SU-DHL-6 (cell line): Measurements from ENCODE around the gene CAPN15.

Experiments
- H2AFZ ChIP-seq: fragments of 200-600 bp; sonication (generic); 2 replicates; pipeline ENCODE4 v1.6.1; 2014; ENCODE audit warnings: low read depth, mild to moderate bottlenecking, moderate library complexity, mixed read lengths, antibody characterized with exemption, low read length; ENCODE audit not compliant: severe bottlenecking
- H3F3A ChIP-seq: fragments of 200-600 bp; shearing (Covaris generic); 2 replicates; pipeline ENCODE4 v1.6.0; 2016; ENCODE audit warnings: antibody characterized with exemption, mild to moderate bottlenecking; ENCODE audit not compliant: insufficient read depth
- H3K27ac ChIP-seq: fragments of 200-600 bp; sonication (generic); 2 replicates; pipeline ENCODE4 v1.5.1; 2016; ENCODE audit warnings: low read depth, mild to moderate bottlenecking, low read length, moderate library complexity, mixed read lengths
- H3K27me3 ChIP-seq: fragments of 200-600 bp; sonication (generic), shearing (Covaris generic); 2 replicates; pipeline ENCODE4 v1.6.0; 2014; ENCODE audit warnings: mild to moderate bottlenecking, low read length
- H3K36me3 ChIP-seq: fragments of 200-600 bp; sonication (generic); 2 replicates; pipeline ENCODE4 v1.6.1; 2014; ENCODE audit warnings: mild to moderate bottlenecking, low read length, mixed read lengths
- H3K4me2 ChIP-seq: fragments of 300-600, 200-600 bp; shearing (Covaris generic), sonication (generic); 2 replicates; pipeline ENCODE4 v1.6.0; 2014; ENCODE audit warnings: low read length, low read depth, mild to moderate bottlenecking; ENCODE audit not compliant: poor library complexity, severe bottlenecking
- H3K4me3 ChIP-seq: fragments of 200-600 bp; sonication (generic); 2 replicates; pipeline ENCODE4 v1.5.1; 2014; ENCODE audit warnings: antibody characterized with exemption, low read length, mild to moderate bottlenecking, mixed read lengths; ENCODE audit not compliant: insufficient read depth, poor library complexity, severe bottlenecking
- H3K79me2 ChIP-seq: fragments of 200-600 bp; sonication (generic); 2 replicates; pipeline ENCODE4 v1.6.1; 2014; ENCODE audit warnings: mild to moderate bottlenecking, low read length, moderate library complexity; ENCODE audit not compliant: insufficient read depth
- H3K9ac ChIP-seq: fragments of 200-600 bp; sonication (generic); 2 replicates; pipeline ENCODE4 v1.7.0; 2014; ENCODE audit warnings: mild to moderate bottlenecking, low read length
- H3K9me2 ChIP-seq: fragments of 200-600 bp; sonication (generic); replicated peaks from 2 replicates; pipeline ENCODE4 v1.6.1; 2014; ENCODE audit warnings: low read length; ENCODE audit not compliant: insufficient read depth
- H3K9me3 ChIP-seq: fragments of 200-600 bp; sonication (generic); 2 replicates; pipeline ENCODE4 v1.6.1; 2014; ENCODE audit warnings: low read length, mixed read lengths; ENCODE audit not compliant: insufficient read depth
- H4K20me1 ChIP-seq: fragments of 200-600 bp; sonication (generic); 2 replicates; pipeline ENCODE4 v1.6.1; 2014; ENCODE audit warnings: low read depth, mild to moderate bottlenecking, antibody characterized with exemption, low read length, moderate library complexity, mixed read lengths
- CTCF ChIP-seq: fragments of 200-600 bp; sonication (generic); IDR thresholded peaks from one replicate; pipeline ENCODE4 v1.5.1; 2017; ENCODE audit warnings: antibody characterized with exemption, mild to moderate bottlenecking, low read length, moderate library complexity; ENCODE audit not compliant: insufficient read depth, poor library complexity, severe bottlenecking
- EZH2phosphoT487 ChIP-seq: fragments of 200-600 bp; sonication (generic), shearing (Covaris generic); conservative IDR thresholded peaks from 2 replicates; pipeline ENCODE4 v1.6.1; 2018; ENCODE audit warnings: mild to moderate bottlenecking, antibody characterized with exemption, low read length, moderate library complexity, mixed read lengths

The CAPN15 gene

GRCh38 chr16:557463-558297, 30.2 kb downstream of the CAPN15 start:
- Histone ChIP-seq H3K4me2 (no peak overlapping the region), H3K9me2 (no peaks in the 10 kb centered on the region), H3K9me3 (no peaks in the 10 kb centered on the region), H3K36me3 (no peaks in the 10 kb centered on the region), H3K27me3 (no peaks in the 10 kb centered on the region), H4K20me1 (no peaks in the 10 kb centered on the region), H3F3A (no peaks in the 10 kb centered on the region), H3K79me2 (no peaks in the 10 kb centered on the region), H3K4me3 (no peak overlapping the region), H3K27ac (no peak overlapping the region), H2AFZ (no peak overlapping the region), H3K9ac (no peak overlapping the region)
- TF ChIP-seq CTCF (no peak), EZH2phosphoT487 (no peak)

DNA sequence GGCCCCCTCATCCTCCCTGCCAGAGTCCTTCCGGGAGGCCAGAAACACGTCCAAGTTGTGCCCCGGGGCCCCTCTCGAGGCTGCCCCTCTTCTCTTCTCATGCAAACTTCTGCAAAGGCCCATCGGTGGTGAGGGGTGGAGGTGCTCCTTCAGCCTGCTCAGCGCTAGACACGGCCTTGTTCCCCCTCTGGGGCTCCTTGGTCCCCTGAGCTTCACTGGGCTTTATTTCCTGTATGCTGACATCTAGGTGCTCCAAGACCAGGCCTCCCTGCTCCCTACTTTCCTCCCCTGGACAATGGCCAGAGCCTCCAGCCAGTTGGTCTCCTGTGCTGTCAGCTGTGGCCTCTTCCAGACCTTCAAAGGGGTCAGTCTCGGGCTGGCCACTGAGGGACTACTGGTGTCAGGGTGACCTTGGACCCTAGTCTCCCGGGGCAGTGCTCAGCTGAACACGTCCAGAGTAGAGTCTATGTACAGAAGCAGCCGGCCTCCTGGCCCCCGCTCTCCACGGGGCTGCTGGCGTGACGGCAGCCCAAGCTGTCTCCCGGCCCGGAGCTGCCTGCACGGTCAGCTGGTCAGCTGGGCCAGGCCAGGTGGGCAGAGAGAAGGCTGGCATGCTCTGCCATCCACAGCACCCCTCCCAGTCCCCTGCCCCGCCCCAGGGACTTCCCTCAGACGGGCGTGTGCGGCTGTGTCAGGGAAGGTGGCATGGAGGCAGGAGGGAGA, 30.9 kb downstream of the CAPN15 start:
- no peaks in the 10 kb centered on the region for H3K9me2 ChIP-seq
- no peaks in the 10 kb centered on the region for H4K20me1 ChIP-seq
- H3K27ac ChIP-seq = no peak overlapping the region
- H2AFZ ChIP-seq = no peak overlapping the region
- H3K4me3 ChIP-seq = no peak overlapping the region
- H3K27me3 ChIP-seq = no peaks in the 10 kb centered on the region
- H3F3A ChIP-seq = no peaks in the 10 kb centered on the region
- no peak overlapping the region for H3K9ac ChIP-seq
- no peaks in the 10 kb centered on the region for H3K36me3 ChIP-seq
- no peak overlapping the region for H3K4me2 ChIP-seq
- no peak for TF ChIP-seq EZH2phosphoT487
- TF ChIP-seq CTCF = no peak
- no peaks in the 10 kb centered on the region for H3K79me2 ChIP-seq
- H3K9me3 ChIP-seq = no peaks in the 10 kb centered on the region

DNA sequence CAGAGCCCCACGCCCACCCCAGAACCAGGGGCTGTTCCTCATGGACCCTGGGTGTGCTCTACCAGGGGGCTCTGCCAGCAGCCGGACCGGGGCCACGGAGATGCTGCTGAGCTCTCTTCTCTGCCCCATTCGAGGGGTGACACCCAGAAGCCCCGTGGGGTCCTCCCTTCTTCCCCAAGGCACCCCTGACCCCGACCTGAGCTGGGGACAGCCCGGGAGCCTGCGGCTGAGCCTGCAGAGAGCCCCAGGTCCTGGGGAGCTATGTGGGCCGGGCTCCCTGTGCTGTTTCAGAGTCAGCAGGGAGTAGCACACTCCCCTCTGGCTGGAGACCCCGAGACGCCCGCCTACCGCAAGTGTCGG, 31.5 kb downstream of the CAPN15 start:
- no peak for TF ChIP-seq EZH2phosphoT487
- TF ChIP-seq CTCF = no peak
- no peak overlapping the region for H3K9ac ChIP-seq
- H4K20me1 ChIP-seq = no peaks in the 10 kb centered on the region
- no peak overlapping the region for H2AFZ ChIP-seq
- no peaks in the 10 kb centered on the region for H3F3A ChIP-seq
- no peak overlapping the region for H3K27ac ChIP-seq
- no peak overlapping the region for H3K4me3 ChIP-seq
- H3K9me3 ChIP-seq = no peaks in the 10 kb centered on the region
- no peaks in the 10 kb centered on the region for H3K27me3 ChIP-seq
- H3K79me2 ChIP-seq = no peaks in the 10 kb centered on the region
- no peak overlapping the region for H3K4me2 ChIP-seq
- no peaks in the 10 kb centered on the region for H3K36me3 ChIP-seq
- no peaks in the 10 kb centered on the region for H3K9me2 ChIP-seq
